ENCODE measurements around the gene ATG16L2.

Gene ATG16L2

GRCh38 chr11:72814286-72815109 is at the start of gene ATG16L2:
ATG16L2 (plus strand) TSS chr11:72814411; CDS start chr11:72814446, 35 bp downstream.
- peak; percentile 79 for DNase-seq (ENCODE audit: low read depth)

GRCh38 chr11:72764503-72764902 is 49.7 kb upstream of the ATG16L2 start:
- DNase-seq (ENCODE audit: low read depth): no peak

GRCh38 chr11:72766152-72766902 is 47.9 kb upstream of the ATG16L2 start:
- no peak for DNase-seq (ENCODE audit: low read depth)

GRCh38 chr11:72767203-72768062 is 46.8 kb upstream of the ATG16L2 start:
- no peak for DNase-seq (ENCODE audit: low read depth)

- no peak for DNase-seq (ENCODE audit: low read depth)
Observed at GRCh38 chr11:72768581-72768980, 45.6 kb upstream of the ATG16L2 start.

- no peak for DNase-seq (ENCODE audit: low read depth)
Observed at GRCh38 chr11:72769680-72770079, 44.5 kb upstream of the ATG16L2 start.

GRCh38 chr11:72770799-72771198 is 43.4 kb upstream of the ATG16L2 start:
- no peak for DNase-seq (ENCODE audit: low read depth)

- no peak for DNase-seq (ENCODE audit: low read depth)
Observed at GRCh38 chr11:72771507-72771906, 42.7 kb upstream of the ATG16L2 start.

- DNase-seq (ENCODE audit: low read depth): no peak
Observed at GRCh38 chr11:72772059-72772458, 42.2 kb upstream of the ATG16L2 start.

GRCh38 chr11:72773291-72773690 is 40.9 kb upstream of the ATG16L2 start:
- DNase-seq (ENCODE audit: low read depth): no peak

- no peak for DNase-seq (ENCODE audit: low read depth)
Observed at GRCh38 chr11:72773696-72774095, 40.5 kb upstream of the ATG16L2 start.

- no peak for DNase-seq (ENCODE audit: low read depth)
Observed at GRCh38 chr11:72774499-72774898, 39.7 kb upstream of the ATG16L2 start.

- DNase-seq (ENCODE audit: low read depth): no peak
Observed at GRCh38 chr11:72775288-72776110, 38.7 kb upstream of the ATG16L2 start.

GRCh38 chr11:72776117-72776843 is 37.9 kb upstream of the ATG16L2 start:
- no peak for DNase-seq (ENCODE audit: low read depth)

GRCh38 chr11:72776844-72777754 is 37.1 kb upstream of the ATG16L2 start:
- no peak for DNase-seq (ENCODE audit: low read depth)

GRCh38 chr11:72777755-72778278 is 36.4 kb upstream of the ATG16L2 start:
- no peak for DNase-seq (ENCODE audit: low read depth)

- DNase-seq (ENCODE audit: low read depth): no peak
Observed at GRCh38 chr11:72778535-72779494, 35.4 kb upstream of the ATG16L2 start.

- no peak for DNase-seq (ENCODE audit: low read depth)
Observed at GRCh38 chr11:72779495-72780128, 34.6 kb upstream of the ATG16L2 start.
